Measurements from ENCODE around the gene TCP10L. TPM values are rescaled to one million over a fixed set of nuclear protein-coding genes. Genes with fewer than 3 reads are reported as not detected.

TCP10L gene
- total RNA-seq, 1 donor from 2014 or later = 1.6 TPM

- intact Hi-C loops (cut with micrococcal nuclease) = no loop called here
Observed at GRCh38 chr21:32525282-32525681, 60.0 kb downstream of the TCP10L start.

- intact Hi-C loops (cut with micrococcal nuclease) = no loop called here
Observed at GRCh38 chr21:32523988-32524719, 61.2 kb downstream of the TCP10L start.

Other genes starting within 250 kb of the TCP10L start
- 22.4 and 24.4 TPM in 2 replicates for gene URB1, start 192.5 kb downstream of the TCP10L start, total RNA-seq
- gene EVA1C, start 172.8 kb downstream of the TCP10L start, total RNA-seq = 2.2 and 2.8 TPM in 2 replicates
- 34.2 and 40.1 TPM in 2 replicates for gene CFAP298, start 26.9 kb upstream of the TCP10L start, total RNA-seq
- gene SYNJ1, start 142.5 kb upstream of the TCP10L start, total RNA-seq = 20.6 and 24.8 TPM in 2 replicates
- gene PAXBP1, start 186.2 kb upstream of the TCP10L start, total RNA-seq = 50.3 and 54.2 TPM in 2 replicates

All from T-helper 1 cell treated with Interleukin-12 subunit alpha and Interleukin-12 subunit beta and Interleukin-4 antibody, amounts not matched to agents 30 ng/mL and 1 ng/mL, for 36 hours (primary cell).